SK-N-SH (cell line): ENCODE results near the gene ATP1B1. TPM values are rescaled to one million over a fixed set of nuclear protein-coding genes. Genes with fewer than 3 reads are reported as not detected.

Experiments used
- CTCF ChIA-PET: fragments of 300-600, 350-600 bp; formaldehyde crosslinking; extraction: SDS; loops from one replicate; lab custom pipeline; 2021; lab: Yijun Ruan, JAX
- POLR2A ChIA-PET: fragments of 350-600 bp; sonication (Branson Sonifier 250); formaldehyde crosslinking; extraction: SDS; loops from one replicate; lab custom pipeline; 2020; ENCODE audit warnings: antibody characterized with exemption, inconsistent platforms; lab: Yijun Ruan, JAX
- DNase-seq: peaks from one replicate; pipeline ENCODE4 v3.0.0; 2012
- H2AFZ ChIP-seq: fragments of 200-600 bp; sonication (generic); 2 replicates; pipeline ENCODE4 v1.8.1; 2016; ENCODE audit warnings: antibody characterized with exemption, mild to moderate bottlenecking, low read depth
- H3F3A ChIP-seq: fragments of 200-600 bp; sonication (generic); replicated peaks from 2 replicates; pipeline ENCODE3; 2016; ENCODE audit warnings: antibody characterized with exemption, mild to moderate bottlenecking; ENCODE audit not compliant: insufficient read depth
- H3K27ac ChIP-seq, 2 experiments: fragments of 200-500 bp in 1 of 2; fragments of 200-600 bp in 1 of 2; sonication (Bioruptor generic) in 1 of 2; sonication (generic), shearing (Covaris generic) in 1 of 2; 2 replicates each; pipeline versions ENCODE4 v1.5.1 to v1.6.1; 2014 to 2016; ENCODE audit warnings: low read depth in 2 of 2, inconsistent platforms in 1 of 2, low read length in 1 of 2, mild to moderate bottlenecking in 1 of 2, mixed read lengths in 1 of 2
- H3K27me3 ChIP-seq: fragments of 200-600 bp; sonication (generic), shearing (Covaris generic); 2 replicates; pipeline ENCODE4 v1.6.1; 2016; ENCODE audit warnings: mixed run types; ENCODE audit not compliant: insufficient read depth
- H3K36me3 ChIP-seq, 2 experiments: fragments of 200-500 bp in 1 of 2; fragments of 200-600 bp in 1 of 2; sonication (Bioruptor generic) in 1 of 2; sonication (generic) in 1 of 2; replicated peaks in 1 of 2; 2 replicates each; pipeline versions ENCODE3 to v1.5.1; 2014 to 2016; ENCODE audit warnings: low read length in 1 of 2, mild to moderate bottlenecking in 1 of 2; ENCODE audit not compliant: insufficient read depth in 2 of 2, control insufficient read depth in 1 of 2
- H3K4me1 ChIP-seq, 2 experiments: fragments of 200-500 bp in 1 of 2; fragments of 200-600 bp in 1 of 2; sonication (Bioruptor generic) in 1 of 2; sonication (generic), shearing (Covaris generic) in 1 of 2; 2 replicates each; pipeline versions ENCODE4 v1.5.1 to v1.6.1; 2014 to 2016; ENCODE audit warnings: low read depth in 1 of 2, low read length in 1 of 2, mixed run types in 1 of 2; ENCODE audit not compliant: insufficient read depth in 2 of 2, control insufficient read depth in 1 of 2
- H3K4me2 ChIP-seq: fragments of 200-600 bp; sonication (generic), shearing (Covaris generic); 2 replicates; pipeline ENCODE4 v1.6.1; 2017; ENCODE audit warnings: mixed run types
- H3K4me3 ChIP-seq, 2 experiments: fragments of 200-500 bp in 1 of 2; fragments of 200-600 bp in 1 of 2; sonication (Bioruptor generic) in 1 of 2; sonication (generic), shearing (Covaris generic) in 1 of 2; 2 replicates each; pipeline versions ENCODE4 v1.5.1 to v1.8.1; 2014 to 2016; ENCODE audit warnings: low read depth in 2 of 2, inconsistent platforms in 1 of 2, low read length in 1 of 2, mild to moderate bottlenecking in 1 of 2, mixed read lengths in 1 of 2, moderate library complexity in 1 of 2
- H3K79me2 ChIP-seq: fragments of 200-600 bp; sonication (generic); 2 replicates; pipeline ENCODE4 v1.8.1; 2017; ENCODE audit warnings: mild to moderate bottlenecking; ENCODE audit not compliant: insufficient read depth
- H3K9ac ChIP-seq: fragments of 200-600 bp; sonication (generic); 2 replicates; pipeline ENCODE4 v1.6.1; 2017; ENCODE audit warnings: mixed run types
- H3K9me2 ChIP-seq: fragments of 200-600 bp; sonication (generic); 2 replicates; pipeline ENCODE4 v1.6.1; 2017; ENCODE audit warnings: mixed run types
- H3K9me3 ChIP-seq: fragments of 200-600 bp; sonication (generic); 2 replicates; pipeline ENCODE4 v1.6.1; 2017; ENCODE audit warnings: mixed run types, mild to moderate bottlenecking, moderate library complexity
- H4K20me1 ChIP-seq: fragments of 200-600 bp; sonication (generic); 2 replicates; pipeline ENCODE4 v1.6.1; 2017; ENCODE audit warnings: mild to moderate bottlenecking, mixed run types; ENCODE audit not compliant: insufficient read depth
- CTCF ChIP-seq: fragments of 200-600 bp; sonication (generic); IDR thresholded peaks from 2 replicates; pipeline ENCODE4 v1.6.1; 2017; ENCODE audit warnings: antibody characterized with exemption, mild to moderate bottlenecking, moderate library complexity
- ELF1 ChIP-seq: IDR thresholded peaks from 2 replicates; pipeline ENCODE4 v1.4.0; 2012
- EP300 ChIP-seq, 2 experiments: IDR thresholded peaks; 2 replicates each; pipeline versions ENCODE4 v1.4.0 to v1.6.1; 2012; ENCODE audit warnings: borderline replicate concordance in 1 of 2, low read depth in 1 of 2, low read length in 1 of 2
- FOSL2 ChIP-seq: IDR thresholded peaks from 2 replicates; pipeline ENCODE4 v1.4.0; 2012; ENCODE audit warnings: low read depth, mild to moderate bottlenecking, moderate library complexity, borderline replicate concordance
- FOXJ3 ChIP-seq: sonication (generic); formaldehyde crosslinking; IDR thresholded peaks from 2 replicates; pipeline ENCODE4 v1.5.1; 2020; ENCODE audit warnings: mild to moderate bottlenecking, missing genetic modification reagents
- FOXM1 ChIP-seq: IDR thresholded peaks from 2 replicates; pipeline ENCODE4 v1.4.0; 2012; ENCODE audit warnings: low read depth, mild to moderate bottlenecking
- GABPA ChIP-seq: IDR thresholded peaks from 2 replicates; pipeline ENCODE4 v1.4.0; 2012; ENCODE audit warnings: low read depth, mild to moderate bottlenecking
- GATA2 ChIP-seq: sonication (generic); formaldehyde crosslinking; IDR thresholded peaks from 2 replicates; pipeline ENCODE4 v1.5.0; 2020; ENCODE audit warnings: mild to moderate bottlenecking, missing genetic modification reagents
- MAX ChIP-seq: IDR thresholded peaks from 2 replicates; pipeline ENCODE4 v1.4.0; 2012; ENCODE audit warnings: low read depth
- MEF2A ChIP-seq: IDR thresholded peaks from 2 replicates; pipeline ENCODE4 v1.4.0; 2012; ENCODE audit warnings: low read depth, borderline replicate concordance
- MXI1 ChIP-seq: IDR thresholded peaks from 2 replicates; pipeline ENCODE4 v1.6.1; 2012; ENCODE audit warnings: mild to moderate bottlenecking, low read depth, low read length, improper control_type of control experiment
- RCOR1 ChIP-seq: fragments of 150-350 bp; IDR thresholded peaks from 2 replicates; pipeline ENCODE4 v1.6.1; 2017; ENCODE audit warnings: antibody characterized with exemption, low read length
- RFX5 ChIP-seq: IDR thresholded peaks from 2 replicates; pipeline ENCODE4 v1.6.1; 2012; ENCODE audit warnings: mild to moderate bottlenecking, improper control_type of control experiment, low read length
- RXRA ChIP-seq: IDR thresholded peaks from 2 replicates; pipeline ENCODE4 v1.4.0; 2012; ENCODE audit warnings: low read depth, mild to moderate bottlenecking, borderline replicate concordance
- SIN3A ChIP-seq: IDR thresholded peaks from 2 replicates; pipeline ENCODE4 v1.6.1; 2012; ENCODE audit warnings: low read depth, mild to moderate bottlenecking, low read length, moderate library complexity, borderline replicate concordance
- SMC3 ChIP-seq: IDR thresholded peaks from 2 replicates; pipeline ENCODE4 v1.6.1; 2012; ENCODE audit warnings: low read depth, low read length, improper control_type of control experiment
- TAF1 ChIP-seq: IDR thresholded peaks from 2 replicates; pipeline ENCODE4 v1.6.1; 2012; ENCODE audit warnings: low read depth, mild to moderate bottlenecking, low read length, moderate library complexity, borderline replicate concordance
- TCF12 ChIP-seq: IDR thresholded peaks from 2 replicates; pipeline ENCODE4 v1.4.0; 2012
- TEAD4 ChIP-seq: IDR thresholded peaks from 2 replicates; pipeline ENCODE4 v1.4.0; 2012; ENCODE audit warnings: mild to moderate bottlenecking, borderline replicate concordance; ENCODE audit not compliant: insufficient read depth
- USF2 ChIP-seq: fragments of 150-350 bp; IDR thresholded peaks from 2 replicates; pipeline ENCODE4 v1.6.1; 2017; ENCODE audit warnings: antibody characterized with exemption, low read length, low read depth, borderline replicate concordance
- ZBTB33 ChIP-seq: IDR thresholded peaks from 2 replicates; pipeline ENCODE4 v1.4.0; 2012; ENCODE audit warnings: low read depth, borderline replicate concordance
- WGBS: methylation state at CpG from one replicate; pipeline ENCODE4 v1.1.6; 2017; ENCODE audit warnings: low lambda C conversion rate; 5-methylcytosine and 5-hydroxymethylcytosine counted together
- polyA plus RNA-seq, 3 experiments: library from polyadenylated mRNA; depleted of rRNA; stranded (reverse); fragments of >200 nt; gene quantifications; 2 replicates each; pipeline ENCODE4 v1.2.3, GENCODE V29; 2012

The ATP1B1 gene
- polyA plus RNA-seq, 1 of the 3 experiments (the other 2 are of a cell fraction): 49.5 TPM

GRCh38 chr1:169119405-169119804 lies 12.9 kb downstream of the ATP1B1 start:
- TF ChIP-seq RCOR1: no peak
- TF ChIP-seq RFX5: no peak
- peak; percentile 45; the same call in 1 of the 2 replicates for TF ChIP-seq FOSL2
- no peak for TF ChIP-seq SMC3
- TF ChIP-seq TEAD4: no peak
- peak; percentile 22; the same call in 1 of the 2 replicates for TF ChIP-seq TCF12
- TF ChIP-seq EP300 (IDR thresholded peaks at IDR 0.05; ENCODE audit: borderline replicate concordance in 1 of 2, low read depth in 1 of 2, low read length in 1 of 2): no peak
- no peak for TF ChIP-seq GABPA
- TF ChIP-seq MEF2A: no peak
- TF ChIP-seq FOXM1: no peak
- TF ChIP-seq RXRA: no peak
- ChIA-PET POLR2A (interaction anchor here (0.6 kb wide), 1 partner anchor 205 kb away, joined by 3 read pairs; no protein-coding TSS in a partner anchor), CTCF (interaction anchor here (0.9 to 1.4 kb wide), 2 partner anchors 10 to 229 kb away, joined by 4 to 5 read pairs; no protein-coding TSS in a partner anchor)
- DNase-seq: no peak
- Histone ChIP-seq H3K4me1 (peaks cover 13 to 43% of the 10 kb centered on the region in 2 experiments), H3K9ac (no peak overlapping the region), H3K9me2 (no peaks in the 10 kb centered on the region), H3K36me3 (peaks cover 44 to 76% of the 10 kb centered on the region in 2 experiments), H4K20me1 (no peaks in the 10 kb centered on the region), H3K27ac (peak overlapping the region; percentile 13 to 44), H3K27me3 (no peaks in the 10 kb centered on the region), H3K79me2 (peaks cover 79% of the 10 kb centered on the region), H2AFZ (no peak overlapping the region), H3F3A (no peaks in the 10 kb centered on the region), H3K4me3 (no peak overlapping the region), H3K4me2 (no peak overlapping the region), H3K9me3 (no peaks in the 10 kb centered on the region)
- WGBS: 44% methylated on average over 5 of the region's 5 CpGs

- Histone ChIP-seq H3K36me3 (peaks cover 37 to 81% of the 10 kb centered on the region in 2 experiments), H2AFZ (no peak overlapping the region), H3K4me1 (peaks cover 13 to 43% of the 10 kb centered on the region in 2 experiments), H3F3A (no peaks in the 10 kb centered on the region), H3K27ac (peak overlapping the region; percentile 13 to 44; a peak in 3 of 4 replicates), H3K9ac (no peak overlapping the region), H3K4me3 (no peak overlapping the region), H4K20me1 (no peaks in the 10 kb centered on the region), H3K79me2 (peaks cover 72% of the 10 kb centered on the region), H3K9me3 (no peaks in the 10 kb centered on the region), H3K27me3 (no peaks in the 10 kb centered on the region), H3K9me2 (no peaks in the 10 kb centered on the region)
- ChIA-PET POLR2A (no interaction called here), CTCF (interaction anchor here (0.6 to 1.4 kb wide), 4 partner anchors 14 to 517 kb away, joined by 3 to 5 read pairs (median 4); no protein-coding TSS in a partner anchor)
- 93% methylated on average over 4 of the region's 5 CpGs for WGBS
- no peak for DNase-seq
- no peak for TF ChIP-seq RFX5
- TF ChIP-seq FOSL2: no peak
- TF ChIP-seq MXI1: no peak
- no peak for TF ChIP-seq USF2
- TF ChIP-seq ZBTB33: no peak
- TF ChIP-seq FOXJ3 (CRISPR knock-in tag): no peak
- no peak for TF ChIP-seq ELF1
- TF ChIP-seq CTCF: no peak
- TF ChIP-seq GABPA: no peak
- TF ChIP-seq MEF2A: no peak
- TF ChIP-seq MAX: no peak
- no peak for TF ChIP-seq SIN3A
- TF ChIP-seq TAF1: no peak
- TF ChIP-seq GATA2 (CRISPR knock-in tag): no peak
- TF ChIP-seq TEAD4: no peak
- TF ChIP-seq SMC3: no peak
- TF ChIP-seq, all 33 proteins: peak for 0
- no peak overlapping the region for H3K4me2 ChIP-seq
These were observed 13.6 kb downstream of the ATP1B1 start for GRCh38 chr1:169120066-169120465.
